Endothelial cell of umbilical vein (primary cell): ENCODE results near the gene FBXL12.

ENCODE experiments used
- CTCF ChIP-seq, 2 donors: IDR thresholded peaks; 1 replicate in 1 of 2; 2 replicates in 1 of 2; pipeline ENCODE4 v1.5.1; 2011; ENCODE audit warnings: low read length in 2 of 2, mild to moderate bottlenecking in 2 of 2, moderate library complexity in 2 of 2, control low read depth in 1 of 2, inconsistent platforms in 1 of 2, low read depth in 1 of 2; ENCODE audit not compliant: insufficient read depth in 1 of 2; ENCODE audit errors: extremely low read depth in 1 of 2
- EZH2 ChIP-seq: IDR thresholded peaks from 2 replicates; pipeline ENCODE4 v1.6.1; 2012; ENCODE audit warnings: borderline replicate concordance, low read depth, mild to moderate bottlenecking, moderate library complexity, low read length, inconsistent platforms; ENCODE audit not compliant: severe bottlenecking
- FOS ChIP-seq: IDR thresholded peaks from 2 replicates; pipeline ENCODE4 v1.6.1; 2011; ENCODE audit warnings: mild to moderate bottlenecking, low read length, moderate library complexity, borderline replicate concordance; ENCODE audit not compliant: insufficient read depth
- GATA2 ChIP-seq: IDR thresholded peaks from 2 replicates; pipeline ENCODE4 v1.7.0; 2011; ENCODE audit warnings: low read depth, mild to moderate bottlenecking, moderate library complexity, mixed read lengths, low read length; ENCODE audit not compliant: insufficient read length, insufficient read depth
- JUN ChIP-seq: IDR thresholded peaks from 2 replicates; pipeline ENCODE4 v1.6.1; 2011; ENCODE audit warnings: borderline replicate concordance, low read depth; ENCODE audit not compliant: insufficient read length, insufficient read depth
- MAX ChIP-seq: IDR thresholded peaks from 2 replicates; pipeline ENCODE4 v1.6.1; 2011; ENCODE audit not compliant: insufficient read depth, insufficient read length
- MYC ChIP-seq: IDR thresholded peaks from one replicate; pipeline ENCODE4 v1.6.1; 2011; ENCODE audit warnings: mild to moderate bottlenecking, low read depth, low read length
- POLR2A ChIP-seq: IDR thresholded peaks from 2 replicates; pipeline ENCODE4 v1.6.1; 2012; ENCODE audit warnings: low read depth, mild to moderate bottlenecking, control low read depth, low read length
- POLR2AphosphoS5 ChIP-seq: IDR thresholded peaks from 2 replicates; pipeline ENCODE4 v1.6.1; 2012; ENCODE audit warnings: low read depth, mild to moderate bottlenecking, control low read depth, low read length, moderate library complexity; ENCODE audit not compliant: insufficient read depth

GRCh38 chr19:9862938-9863337 is 44.1 kb upstream of the FBXL12 start:
- TF ChIP-seq POLR2AphosphoS5 (no peak), CTCF (IDR thresholded peaks at IDR 0.05; ENCODE audit: extremely low read depth in 1 of 2, insufficient read depth in 1 of 2, low read depth in 1 of 2, low read length in 2 of 2) (no peak), EZH2 (no peak), MYC (no peak), POLR2A (no peak), FOS (no peak), MAX (no peak), JUN (no peak), GATA2 (no peak)
